ENCODE measurements around the gene RARRES1. TPM values are rescaled to one million over a fixed set of nuclear protein-coding genes. Genes with fewer than 3 reads are reported as not detected.
A peak's percentile ranks its signal among the peaks of the same experiment; 100 is the strongest.

RARRES1 gene
- total RNA-seq, 1 experiment from 2014 or later = 0.35 TPM

- Mint-ChIP-seq H3K4me3 (no peak overlapping the region), H3K27me3 (ENCODE audit: low read depth) (no peaks in the 10 kb centered on the region), H3K4me1 (peaks cover 15% of the 10 kb centered on the region), H3K27ac (no peak overlapping the region), H3K9me3 (no peaks in the 10 kb centered on the region), H3K36me3 (peaks cover 9% of the 10 kb centered on the region)
- ChIA-PET CTCF (interaction anchor here (2.9 kb wide), 1 partner anchor 10 kb away, joined by 20 read pairs; no protein-coding TSS in a partner anchor), POLR2A (no interaction called here)
- TF ChIP-seq PREB (CRISPR knock-in tag; IDR thresholded peaks at IDR 0.05; ENCODE audit: borderline replicate concordance) = no peak
- no peak for TF ChIP-seq ZNF219 (CRISPR knock-in tag; IDR thresholded peaks at IDR 0.05; ENCODE audit: borderline replicate concordance)
- no peak for TF ChIP-seq SOX15 (CRISPR knock-in tag; IDR thresholded peaks at IDR 0.05)
- no peak for TF ChIP-seq GABPB1 (CRISPR knock-in tag; IDR thresholded peaks at IDR 0.05)
- TF ChIP-seq PRDM15 (CRISPR knock-in tag; IDR thresholded peaks at IDR 0.05) = no peak
- TF ChIP-seq ATF6 (CRISPR knock-in tag; IDR thresholded peaks at IDR 0.05) = no peak
- TF ChIP-seq TEAD1 (CRISPR knock-in tag; IDR thresholded peaks at IDR 0.05) = no peak
- no peak for TF ChIP-seq MXD4 (CRISPR knock-in tag; IDR thresholded peaks at IDR 0.05; ENCODE audit: borderline replicate concordance)
- no peak for TF ChIP-seq EMX1 (CRISPR knock-in tag; IDR thresholded peaks at IDR 0.05)
- TF ChIP-seq ZSCAN18 (CRISPR knock-in tag; IDR thresholded peaks at IDR 0.05) = no peak
- no peak for TF ChIP-seq ZBTB43 (CRISPR knock-in tag; IDR thresholded peaks at IDR 0.05)
- no peak for TF ChIP-seq USF1 (CRISPR knock-in tag; IDR thresholded peaks at IDR 0.05)
- TF ChIP-seq PRRX2 (CRISPR knock-in tag; IDR thresholded peaks at IDR 0.05) = no peak
- TF ChIP-seq ATF1 (CRISPR knock-in tag; IDR thresholded peaks at IDR 0.05) = no peak
- ATAC-seq = no peak
- DNase-seq (ENCODE audit: low spot score) = no peak
Measured at GRCh38 chr3:158717576-158717975, 14.7 kb downstream of the RARRES1 start.

- peak; percentile 68 for ATAC-seq
- POLR2A ChIA-PET = no interaction called here
Measured at GRCh38 chr3:158713094-158713499, 19.2 kb downstream of the RARRES1 start.

More at GRCh38 chr3:158713094-158713499, 19.2 kb downstream of the RARRES1 start:
- Mint-ChIP-seq H3K4me3 (no peak overlapping the region), H3K27ac (peak overlapping the region; percentile 64), H3K27me3 (ENCODE audit: low read depth) (no peaks in the 10 kb centered on the region), H3K36me3 (peaks cover 7% of the 10 kb centered on the region; the same call in 1 of the 2 replicates), H3K4me1 (peaks cover 22% of the 10 kb centered on the region), H3K9me3 (no peaks in the 10 kb centered on the region)
- CTCF ChIA-PET = interaction anchor here (0.8 to 2.9 kb wide), 3 partner anchors 14 to 88 kb away, joined by 3 to 19 read pairs (median 4); no protein-coding TSS in a partner anchor
- DNase-seq (ENCODE audit: low spot score) = no peak
- no peak for TF ChIP-seq PRDM15 (CRISPR knock-in tag; IDR thresholded peaks at IDR 0.05)
- no peak for TF ChIP-seq USF1 (CRISPR knock-in tag; IDR thresholded peaks at IDR 0.05)
- no peak for TF ChIP-seq RORB (CRISPR knock-in tag; IDR thresholded peaks at IDR 0.05)
